KMS-11 (cell line): ENCODE results near the gene COL5A1.

Source experiments
- H2AFZ ChIP-seq: fragments of 200-600 bp; sonication (generic); 2 replicates; pipeline ENCODE4 v1.6.1; 2016; ENCODE audit warnings: antibody characterized with exemption, mixed run types, low read depth
- H3K27ac ChIP-seq: fragments of 200-600 bp; sonication (generic); 2 replicates; pipeline ENCODE4 v1.6.1; 2016; ENCODE audit warnings: mild to moderate bottlenecking, mixed run types
- H3K27me3 ChIP-seq: fragments of 200-600 bp; sonication (generic); 2 replicates; pipeline ENCODE4 v1.6.1; 2017; ENCODE audit warnings: mild to moderate bottlenecking, low read depth, mixed run types, moderate library complexity; ENCODE audit not compliant: insufficient read depth
- H3K36me3 ChIP-seq: fragments of 200-600 bp; sonication (generic); 2 replicates; pipeline ENCODE4 v1.6.1; 2017; ENCODE audit warnings: mild to moderate bottlenecking, mixed run types; ENCODE audit not compliant: insufficient read depth
- H3K4me1 ChIP-seq: fragments of 200-600 bp; sonication (generic); 2 replicates; pipeline ENCODE4 v1.6.1; 2016; ENCODE audit warnings: mild to moderate bottlenecking, low read depth, mixed run types; ENCODE audit not compliant: poor library complexity, severe bottlenecking
- H3K4me2 ChIP-seq: fragments of 200-600 bp; sonication (generic); 2 replicates; pipeline ENCODE4 v1.7.0; 2016; ENCODE audit warnings: mild to moderate bottlenecking, mixed run types
- H3K4me3 ChIP-seq: fragments of 200-600 bp; sonication (generic); IDR thresholded peaks from 2 replicates; pipeline ENCODE4 v1.6.1; 2017; ENCODE audit warnings: low read depth, low read length, mixed read lengths; ENCODE audit not compliant: insufficient read depth
- H3K79me2 ChIP-seq: fragments of 200-600 bp; sonication (generic); 2 replicates; pipeline ENCODE4 v1.6.1; 2016; ENCODE audit warnings: low read depth, mixed run types; ENCODE audit not compliant: insufficient read depth
- H3K9ac ChIP-seq: fragments of 200-600 bp; sonication (generic); 2 replicates; pipeline ENCODE4 v1.6.1; 2016; ENCODE audit warnings: mild to moderate bottlenecking, mixed run types
- H4K20me1 ChIP-seq: fragments of 200-600 bp; sonication (generic); 2 replicates; pipeline ENCODE4 v1.6.1; 2016; ENCODE audit warnings: mild to moderate bottlenecking, mixed run types; ENCODE audit not compliant: insufficient read depth
- CTCF ChIP-seq: fragments of 200-600 bp; sonication (generic); conservative IDR thresholded peaks from 2 replicates; pipeline ENCODE4 v1.6.1; 2017; ENCODE audit warnings: low read depth, mild to moderate bottlenecking, antibody characterized with exemption, low read length, moderate library complexity, mixed read lengths

COL5A1 gene

GRCh38 chr9:134680393-134681060, 38.9 kb downstream of the COL5A1 start:
- H3K4me2 ChIP-seq = no peak overlapping the region
- no peak overlapping the region for H3K27ac ChIP-seq
- H3K4me1 ChIP-seq = no peaks in the 10 kb centered on the region
- no peaks in the 10 kb centered on the region for H3K36me3 ChIP-seq
- H3K79me2 ChIP-seq = no peaks in the 10 kb centered on the region
- no peak overlapping the region for H3K9ac ChIP-seq
- H2AFZ ChIP-seq = no peak overlapping the region
- H3K4me3 ChIP-seq = no peak overlapping the region
- peaks cover 33% of the 10 kb centered on the region for H3K27me3 ChIP-seq
- no peak for TF ChIP-seq CTCF
- no peaks in the 10 kb centered on the region for H4K20me1 ChIP-seq

- H3K27me3 ChIP-seq = peaks cover 29% of the 10 kb centered on the region
These were observed 39.6 kb downstream of the COL5A1 start for GRCh38 chr9:134681061-134681661.

GRCh38 chr9:134682026-134682425, 40.4 kb downstream of the COL5A1 start:
- no peak overlapping the region for H3K4me2 ChIP-seq
- no peaks in the 10 kb centered on the region for H3K36me3 ChIP-seq
- TF ChIP-seq CTCF = no peak
- no peak overlapping the region for H3K9ac ChIP-seq
- no peak overlapping the region for H2AFZ ChIP-seq
- H3K4me3 ChIP-seq = no peak overlapping the region
- no peaks in the 10 kb centered on the region for H3K79me2 ChIP-seq
- H4K20me1 ChIP-seq = no peaks in the 10 kb centered on the region
- H3K4me1 ChIP-seq = no peaks in the 10 kb centered on the region
- no peak overlapping the region for H3K27ac ChIP-seq
- H3K27me3 ChIP-seq = peaks cover 29% of the 10 kb centered on the region

More at GRCh38 chr9:134681061-134681661, 39.6 kb downstream of the COL5A1 start:
- no peak overlapping the region for H3K4me3 ChIP-seq
- H3K4me2 ChIP-seq = no peak overlapping the region
- H4K20me1 ChIP-seq = no peaks in the 10 kb centered on the region
- H3K36me3 ChIP-seq = no peaks in the 10 kb centered on the region
- no peaks in the 10 kb centered on the region for H3K79me2 ChIP-seq
- TF ChIP-seq CTCF = no peak
- H2AFZ ChIP-seq = no peak overlapping the region
- H3K27ac ChIP-seq = no peak overlapping the region
- no peak overlapping the region for H3K9ac ChIP-seq
- H3K4me1 ChIP-seq = no peaks in the 10 kb centered on the region

- Histone ChIP-seq H3K79me2 (no peaks in the 10 kb centered on the region), H3K27me3 (peaks cover 29% of the 10 kb centered on the region), H3K9ac (no peak overlapping the region), H3K36me3 (no peaks in the 10 kb centered on the region), H3K4me3 (no peak overlapping the region), H2AFZ (no peak overlapping the region), H3K4me2 (no peak overlapping the region), H4K20me1 (no peaks in the 10 kb centered on the region), H3K4me1 (no peaks in the 10 kb centered on the region), H3K27ac (no peak overlapping the region)
- no peak for TF ChIP-seq CTCF
These were observed 41.2 kb downstream of the COL5A1 start for GRCh38 chr9:134682651-134683364.
